ENCODE measurements around the gene STH. TPM values are rescaled to one million over a fixed set of nuclear protein-coding genes. Genes with fewer than 3 reads are reported as not detected.
"Not testable (repeated sequence)": the region's sequence is repeated elsewhere in the genome, so short reads cannot be mapped to it uniquely, and the experiment has no call there.

STH gene
- total RNA-seq, 2 experiments from 2014 or later: not detected

DNA sequence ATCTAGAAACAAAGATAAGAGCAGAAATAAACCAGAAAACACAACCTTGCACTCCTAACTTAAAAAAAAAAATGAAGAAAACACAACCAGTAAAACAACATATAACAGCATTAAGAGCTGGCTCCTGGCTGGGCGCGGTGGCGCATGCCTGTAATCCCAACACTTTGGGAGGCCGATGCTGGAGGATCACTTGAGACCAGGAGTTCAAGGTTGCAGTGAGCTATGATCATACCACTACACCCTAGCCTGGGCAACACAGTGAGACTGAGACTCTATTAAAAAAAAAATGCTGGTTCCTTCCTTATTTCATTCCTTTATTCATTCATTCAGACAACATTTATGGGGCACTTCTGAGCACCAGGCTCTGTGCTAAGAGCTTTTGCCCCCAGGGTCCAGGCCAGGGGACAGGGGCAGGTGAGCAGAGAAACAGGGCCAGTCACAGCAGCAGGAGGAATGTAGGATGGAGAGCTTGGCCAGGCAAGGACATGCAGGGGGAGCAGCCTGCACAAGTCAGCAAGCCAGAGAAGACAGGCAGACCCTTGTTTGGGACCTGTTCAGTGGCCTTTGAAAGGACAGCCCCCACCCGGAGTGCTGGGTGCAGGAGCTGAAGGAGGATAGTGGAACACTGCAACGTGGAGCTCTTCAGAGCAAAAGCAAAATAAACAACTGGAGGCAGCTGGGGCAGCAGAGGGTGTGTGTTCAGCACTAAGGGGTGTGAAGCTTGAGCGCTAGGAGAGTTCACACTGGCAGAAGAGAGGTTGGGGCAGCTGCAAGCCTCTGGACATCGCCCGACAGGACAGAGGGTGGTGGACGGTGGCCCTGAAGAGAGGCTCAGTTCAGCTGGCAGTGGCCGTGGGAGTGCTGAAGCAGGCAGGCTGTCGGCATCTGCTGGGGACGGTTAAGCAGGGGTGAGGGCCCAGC is 2.6 kb downstream of the STH start:
- Mint-ChIP-seq H3K9me3 (no peaks in the 10 kb centered on the region), H3K4me3 (no peak overlapping the region), H3K27me3 (no peaks in the 10 kb centered on the region), H3K4me1 (no peaks in the 10 kb centered on the region), H3K36me3 (no peaks in the 10 kb centered on the region), H3K27ac (no peak overlapping the region)
- DNase-seq: no peak

DNA sequence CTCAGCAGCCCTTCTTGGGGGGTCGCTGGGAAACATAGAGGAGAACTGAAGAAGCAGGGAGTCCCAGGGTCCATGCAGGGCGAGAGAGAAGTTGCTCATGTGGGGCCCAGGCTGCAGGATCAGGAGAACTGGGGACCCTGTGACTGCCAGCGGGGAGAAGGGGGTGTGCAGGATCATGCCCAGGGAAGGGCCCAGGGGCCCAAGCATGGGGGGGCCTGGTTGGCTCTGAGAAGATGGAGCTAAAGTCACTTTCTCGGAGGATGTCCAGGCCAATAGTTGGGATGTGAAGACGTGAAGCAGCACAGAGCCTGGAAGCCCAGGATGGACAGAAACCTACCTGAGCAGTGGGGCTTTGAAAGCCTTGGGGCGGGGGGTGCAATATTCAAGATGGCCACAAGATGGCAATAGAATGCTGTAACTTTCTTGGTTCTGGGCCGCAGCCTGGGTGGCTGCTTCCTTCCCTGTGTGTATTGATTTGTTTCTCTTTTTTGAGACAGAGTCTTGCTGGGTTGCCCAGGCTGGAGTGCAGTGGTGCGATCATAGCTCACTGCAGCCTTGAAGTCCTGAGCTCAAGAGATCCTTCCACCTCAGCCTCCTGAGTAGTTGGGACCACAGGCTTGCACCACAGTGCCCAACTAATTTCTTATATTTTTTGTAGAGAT is 3.4 kb downstream of the STH start:
- H3K9me3 Mint-ChIP-seq: no peaks in the 10 kb centered on the region
- H3K36me3 Mint-ChIP-seq: no peaks in the 10 kb centered on the region
- H3K4me1 Mint-ChIP-seq: no peaks in the 10 kb centered on the region
- H3K4me3 Mint-ChIP-seq: no peak overlapping the region
- no peaks in the 10 kb centered on the region for H3K27me3 Mint-ChIP-seq
- no peak overlapping the region for H3K27ac Mint-ChIP-seq
- DNase-seq: peak; percentile 65

DNA sequence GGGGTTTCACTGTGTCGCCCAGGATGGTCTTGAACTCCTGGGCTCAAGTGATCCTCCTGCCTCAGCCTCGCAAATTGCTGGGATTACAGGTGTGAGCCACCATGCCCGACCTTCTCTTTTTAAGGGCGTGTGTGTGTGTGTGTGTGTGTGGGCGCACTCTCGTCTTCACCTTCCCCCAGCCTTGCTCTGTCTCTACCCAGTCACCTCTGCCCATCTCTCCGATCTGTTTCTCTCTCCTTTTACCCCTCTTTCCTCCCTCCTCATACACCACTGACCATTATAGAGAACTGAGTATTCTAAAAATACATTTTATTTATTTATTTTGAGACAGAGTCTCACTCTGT is 3.9 kb downstream of the STH start:
- Mint-ChIP-seq H3K4me3 (no peak overlapping the region), H3K36me3 (no peaks in the 10 kb centered on the region), H3K9me3 (no peaks in the 10 kb centered on the region), H3K4me1 (no peaks in the 10 kb centered on the region), H3K27me3 (no peaks in the 10 kb centered on the region), H3K27ac (no peak overlapping the region)
- no peak for DNase-seq

DNA sequence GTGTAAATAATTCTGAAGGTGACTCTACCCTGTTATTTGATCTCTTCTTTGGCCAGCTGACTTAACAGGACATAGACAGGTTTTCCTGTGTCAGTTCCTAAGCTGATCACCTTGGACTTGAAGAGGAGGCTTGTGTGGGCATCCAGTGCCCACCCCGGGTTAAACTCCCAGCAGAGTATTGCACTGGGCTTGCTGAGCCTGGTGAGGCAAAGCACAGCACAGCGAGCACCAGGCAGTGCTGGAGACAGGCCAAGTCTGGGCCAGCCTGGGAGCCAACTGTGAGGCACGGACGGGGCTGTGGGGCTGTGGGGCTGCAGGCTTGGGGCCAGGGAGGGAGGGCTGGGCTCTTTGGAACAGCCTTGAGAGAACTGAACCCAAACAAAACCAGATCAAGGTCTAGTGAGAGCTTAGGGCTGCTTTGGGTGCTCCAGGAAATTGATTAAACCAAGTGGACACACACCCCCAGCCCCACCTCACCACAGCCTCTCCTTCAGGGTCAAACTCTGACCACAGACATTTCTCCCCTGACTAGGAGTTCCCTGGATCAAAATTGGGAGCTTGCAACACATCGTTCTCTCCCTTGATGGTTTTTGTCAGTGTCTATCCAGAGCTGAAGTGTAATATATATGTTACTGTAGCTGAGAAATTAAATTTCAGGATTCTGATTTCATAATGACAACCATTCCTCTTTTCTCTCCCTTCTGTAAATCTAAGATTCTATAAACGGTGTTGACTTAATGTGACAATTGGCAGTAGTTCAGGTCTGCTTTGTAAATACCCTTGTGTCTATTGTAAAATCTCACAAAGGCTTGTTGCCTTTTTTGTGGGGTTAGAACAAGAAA is 5.1 kb downstream of the STH start:
- no peak for DNase-seq
- no peaks in the 10 kb centered on the region for H3K27me3 Mint-ChIP-seq
- no peak overlapping the region for H3K27ac Mint-ChIP-seq
- no peaks in the 10 kb centered on the region for H3K4me1 Mint-ChIP-seq
- no peaks in the 10 kb centered on the region for H3K36me3 Mint-ChIP-seq
- H3K4me3 Mint-ChIP-seq: no peak overlapping the region
- no peaks in the 10 kb centered on the region for H3K9me3 Mint-ChIP-seq

DNA sequence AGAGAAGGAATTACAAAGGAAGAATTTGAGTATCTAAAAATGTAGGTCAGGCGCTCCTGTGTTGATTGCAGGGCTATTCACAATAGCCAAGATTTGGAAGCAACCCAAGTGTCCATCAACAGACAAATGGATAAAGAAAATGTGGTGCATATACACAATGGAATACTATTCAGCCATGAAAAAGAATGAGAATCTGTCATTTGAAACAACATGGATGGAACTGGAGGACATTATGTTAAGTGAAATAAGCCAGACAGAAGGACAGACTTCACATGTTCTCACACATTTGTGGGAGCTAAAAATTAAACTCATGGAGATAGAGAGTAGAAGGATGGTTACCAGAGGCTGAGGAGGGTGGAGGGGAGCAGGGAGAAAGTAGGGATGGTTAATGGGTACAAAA is 7.0 kb downstream of the STH start:
- not testable (repeated sequence) for H3K27ac Mint-ChIP-seq, H3K4me3 Mint-ChIP-seq, DNase-seq, H3K36me3 Mint-ChIP-seq, H3K4me1 Mint-ChIP-seq, H3K9me3 Mint-ChIP-seq, H3K27me3 Mint-ChIP-seq

DNA sequence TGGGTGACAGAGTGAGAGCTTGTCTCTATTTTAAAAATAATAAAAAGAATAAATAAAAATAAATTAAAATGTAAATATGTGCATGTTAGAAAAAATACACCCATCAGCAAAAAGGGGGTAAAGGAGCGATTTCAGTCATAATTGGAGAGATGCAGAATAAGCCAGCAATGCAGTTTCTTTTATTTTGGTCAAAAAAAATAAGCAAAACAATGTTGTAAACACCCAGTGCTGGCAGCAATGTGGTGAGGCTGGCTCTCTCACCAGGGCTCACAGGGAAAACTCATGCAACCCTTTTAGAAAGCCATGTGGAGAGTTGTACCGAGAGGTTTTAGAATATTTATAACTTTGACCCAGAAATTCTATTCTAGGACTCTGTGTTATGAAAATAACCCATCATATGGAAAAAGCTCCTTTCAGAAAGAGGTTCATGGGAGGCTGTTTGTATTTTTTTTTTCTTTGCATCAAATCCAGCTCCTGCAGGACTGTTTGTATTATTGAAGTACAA is 8.5 kb downstream of the STH start:
- no peaks in the 10 kb centered on the region for H3K4me1 Mint-ChIP-seq
- no peak overlapping the region for H3K4me3 Mint-ChIP-seq
- DNase-seq: no peak
- no peaks in the 10 kb centered on the region for H3K9me3 Mint-ChIP-seq
- H3K36me3 Mint-ChIP-seq: no peaks in the 10 kb centered on the region
- no peak overlapping the region for H3K27ac Mint-ChIP-seq
- no peaks in the 10 kb centered on the region for H3K27me3 Mint-ChIP-seq

DNA sequence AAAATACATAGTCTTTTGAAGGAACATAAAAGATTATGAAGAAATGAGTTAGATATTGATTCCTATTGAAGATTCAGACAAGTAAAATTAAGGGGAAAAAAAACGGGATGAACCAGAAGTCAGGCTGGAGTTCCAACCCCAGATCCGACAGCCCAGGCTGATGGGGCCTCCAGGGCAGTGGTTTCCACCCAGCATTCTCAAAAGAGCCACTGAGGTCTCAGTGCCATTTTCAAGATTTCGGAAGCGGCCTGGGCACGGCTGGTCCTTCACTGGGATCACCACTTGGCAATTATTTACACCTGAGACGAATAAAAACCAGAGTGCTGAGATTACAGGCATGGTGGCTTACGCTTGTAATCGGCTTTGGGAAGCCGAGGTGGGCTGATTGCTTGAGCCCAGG is 9.5 kb downstream of the STH start:
- no peak for DNase-seq
- no peak overlapping the region for H3K4me3 Mint-ChIP-seq
- H3K9me3 Mint-ChIP-seq: no peaks in the 10 kb centered on the region
- H3K36me3 Mint-ChIP-seq: no peaks in the 10 kb centered on the region
- no peaks in the 10 kb centered on the region for H3K4me1 Mint-ChIP-seq
- H3K27ac Mint-ChIP-seq: no peak overlapping the region
- no peaks in the 10 kb centered on the region for H3K27me3 Mint-ChIP-seq

DNA sequence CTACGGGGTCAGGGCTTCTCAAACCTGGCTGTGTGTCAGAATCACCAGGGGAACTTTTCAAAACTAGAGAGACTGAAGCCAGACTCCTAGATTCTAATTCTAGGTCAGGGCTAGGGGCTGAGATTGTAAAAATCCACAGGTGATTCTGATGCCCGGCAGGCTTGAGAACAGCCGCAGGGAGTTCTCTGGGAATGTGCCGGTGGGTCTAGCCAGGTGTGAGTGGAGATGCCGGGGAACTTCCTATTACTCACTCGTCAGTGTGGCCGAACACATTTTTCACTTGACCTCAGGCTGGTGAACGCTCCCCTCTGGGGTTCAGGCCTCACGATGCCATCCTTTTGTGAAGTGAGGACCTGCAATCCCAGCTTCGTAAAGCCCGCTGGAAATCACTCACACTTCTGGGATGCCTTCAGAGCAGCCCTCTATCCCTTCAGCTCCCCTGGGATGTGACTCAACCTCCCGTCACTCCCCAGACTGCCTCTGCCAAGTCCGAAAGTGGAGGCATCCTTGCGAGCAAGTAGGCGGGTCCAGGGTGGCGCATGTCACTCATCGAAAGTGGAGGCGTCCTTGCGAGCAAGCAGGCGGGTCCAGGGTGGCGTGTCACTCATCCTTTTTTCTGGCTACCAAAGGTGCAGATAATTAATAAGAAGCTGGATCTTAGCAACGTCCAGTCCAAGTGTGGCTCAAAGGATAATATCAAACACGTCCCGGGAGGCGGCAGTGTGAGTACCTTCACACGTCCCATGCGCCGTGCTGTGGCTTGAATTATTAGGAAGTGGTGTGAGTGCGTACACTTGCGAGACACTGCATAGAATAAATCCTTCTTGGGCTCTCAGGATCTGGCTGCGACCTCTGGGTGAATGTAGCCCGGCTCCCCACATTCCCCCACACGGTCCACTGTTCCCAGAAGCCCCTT is 10.9 kb downstream of the STH start:
- no peak for DNase-seq
- no peak overlapping the region for H3K27ac Mint-ChIP-seq
- H3K4me1 Mint-ChIP-seq: no peaks in the 10 kb centered on the region
- H3K4me3 Mint-ChIP-seq: no peak overlapping the region
- H3K36me3 Mint-ChIP-seq: no peaks in the 10 kb centered on the region
- no peaks in the 10 kb centered on the region for H3K9me3 Mint-ChIP-seq
- no peaks in the 10 kb centered on the region for H3K27me3 Mint-ChIP-seq

DNA sequence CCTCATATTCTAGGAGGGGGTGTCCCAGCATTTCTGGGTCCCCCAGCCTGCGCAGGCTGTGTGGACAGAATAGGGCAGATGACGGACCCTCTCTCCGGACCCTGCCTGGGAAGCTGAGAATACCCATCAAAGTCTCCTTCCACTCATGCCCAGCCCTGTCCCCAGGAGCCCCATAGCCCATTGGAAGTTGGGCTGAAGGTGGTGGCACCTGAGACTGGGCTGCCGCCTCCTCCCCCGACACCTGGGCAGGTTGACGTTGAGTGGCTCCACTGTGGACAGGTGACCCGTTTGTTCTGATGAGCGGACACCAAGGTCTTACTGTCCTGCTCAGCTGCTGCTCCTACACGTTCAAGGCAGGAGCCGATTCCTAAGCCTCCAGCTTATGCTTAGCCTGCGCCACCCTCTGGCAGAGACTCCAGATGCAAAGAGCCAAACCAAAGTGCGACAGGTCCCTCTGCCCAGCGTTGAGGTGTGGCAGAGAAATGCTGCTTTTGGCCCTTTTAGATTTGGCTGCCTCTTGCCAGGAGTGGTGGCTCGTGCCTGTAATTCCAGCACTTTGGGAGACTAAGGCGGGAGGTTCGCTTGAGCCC is 11.6 kb downstream of the STH start:
- Mint-ChIP-seq H3K27me3 (no peaks in the 10 kb centered on the region), H3K4me1 (no peaks in the 10 kb centered on the region), H3K36me3 (no peaks in the 10 kb centered on the region), H3K27ac (no peak overlapping the region), H3K4me3 (no peak overlapping the region), H3K9me3 (no peaks in the 10 kb centered on the region)
- no peak for DNase-seq

DNA sequence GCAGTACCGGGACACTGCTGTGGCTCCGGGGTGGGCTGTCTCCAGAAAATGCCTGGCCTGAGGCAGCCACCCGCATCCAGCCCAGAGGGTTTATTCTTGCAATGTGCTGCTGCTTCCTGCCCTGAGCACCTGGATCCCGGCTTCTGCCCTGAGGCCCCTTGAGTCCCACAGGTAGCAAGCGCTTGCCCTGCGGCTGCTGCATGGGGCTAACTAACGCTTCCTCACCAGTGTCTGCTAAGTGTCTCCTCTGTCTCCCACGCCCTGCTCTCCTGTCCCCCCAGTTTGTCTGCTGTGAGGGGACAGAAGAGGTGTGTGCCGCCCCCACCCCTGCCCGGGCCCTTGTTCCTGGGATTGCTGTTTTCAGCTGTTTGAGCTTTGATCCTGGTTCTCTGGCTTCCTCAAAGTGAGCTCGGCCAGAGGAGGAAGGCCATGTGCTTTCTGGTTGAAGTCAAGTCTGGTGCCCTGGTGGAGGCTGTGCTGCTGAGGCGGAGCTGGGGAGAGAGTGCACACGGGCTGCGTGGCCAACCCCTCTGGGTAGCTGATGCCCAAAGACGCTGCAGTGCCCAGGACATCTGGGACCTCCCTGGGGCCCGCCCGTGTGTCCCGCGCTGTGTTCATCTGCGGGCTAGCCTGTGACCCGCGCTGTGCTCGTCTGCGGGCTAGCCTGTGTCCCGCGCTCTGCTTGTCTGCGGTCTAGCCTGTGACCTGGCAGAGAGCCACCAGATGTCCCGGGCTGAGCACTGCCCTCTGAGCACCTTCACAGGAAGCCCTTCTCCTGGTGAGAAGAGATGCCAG is 12.9 kb downstream of the STH start:
- H3K9me3 Mint-ChIP-seq: no peaks in the 10 kb centered on the region
- H3K36me3 Mint-ChIP-seq: no peaks in the 10 kb centered on the region
- H3K27ac Mint-ChIP-seq: no peak overlapping the region
- no peaks in the 10 kb centered on the region for H3K4me1 Mint-ChIP-seq
- no peak for DNase-seq
- no peaks in the 10 kb centered on the region for H3K27me3 Mint-ChIP-seq
- no peak overlapping the region for H3K4me3 Mint-ChIP-seq

DNA sequence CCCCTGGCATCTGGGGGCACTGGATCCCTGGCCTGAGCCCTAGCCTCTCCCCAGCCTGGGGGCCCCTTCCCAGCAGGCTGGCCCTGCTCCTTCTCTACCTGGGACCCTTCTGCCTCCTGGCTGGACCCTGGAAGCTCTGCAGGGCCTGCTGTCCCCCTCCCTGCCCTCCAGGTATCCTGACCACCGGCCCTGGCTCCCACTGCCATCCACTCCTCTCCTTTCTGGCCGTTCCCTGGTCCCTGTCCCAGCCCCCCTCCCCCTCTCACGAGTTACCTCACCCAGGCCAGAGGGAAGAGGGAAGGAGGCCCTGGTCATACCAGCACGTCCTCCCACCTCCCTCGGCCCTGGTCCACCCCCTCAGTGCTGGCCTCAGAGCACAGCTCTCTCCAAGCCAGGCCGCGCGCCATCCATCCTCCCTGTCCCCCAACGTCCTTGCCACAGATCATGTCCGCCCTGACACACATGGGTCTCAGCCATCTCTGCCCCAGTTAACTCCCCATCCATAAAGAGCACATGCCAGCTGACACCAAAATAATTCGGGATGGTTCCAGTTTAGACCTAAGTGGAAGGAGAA is 13.5 kb downstream of the STH start:
- DNase-seq: no peak

DNA sequence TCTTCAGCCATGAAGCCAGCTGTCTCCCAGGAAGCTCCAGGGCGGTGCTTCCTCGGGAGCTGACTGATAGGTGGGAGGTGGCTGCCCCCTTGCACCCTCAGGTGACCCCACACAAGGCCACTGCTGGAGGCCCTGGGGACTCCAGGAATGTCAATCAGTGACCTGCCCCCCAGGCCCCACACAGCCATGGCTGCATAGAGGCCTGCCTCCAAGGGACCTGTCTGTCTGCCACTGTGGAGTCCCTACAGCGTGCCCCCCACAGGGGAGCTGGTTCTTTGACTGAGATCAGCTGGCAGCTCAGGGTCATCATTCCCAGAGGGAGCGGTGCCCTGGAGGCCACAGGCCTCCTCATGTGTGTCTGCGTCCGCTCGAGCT is 14.1 kb downstream of the STH start:
- H3K4me1 Mint-ChIP-seq: no peaks in the 10 kb centered on the region
- no peak overlapping the region for H3K4me3 Mint-ChIP-seq
- H3K27ac Mint-ChIP-seq: no peak overlapping the region
- no peaks in the 10 kb centered on the region for H3K9me3 Mint-ChIP-seq
- no peaks in the 10 kb centered on the region for H3K36me3 Mint-ChIP-seq
- no peak for DNase-seq
- no peaks in the 10 kb centered on the region for H3K27me3 Mint-ChIP-seq

More for the DNA sequence above, 13.5 kb downstream of the STH start:
- Mint-ChIP-seq H3K27me3 (no peaks in the 10 kb centered on the region), H3K36me3 (no peaks in the 10 kb centered on the region), H3K4me3 (no peak overlapping the region), H3K9me3 (no peaks in the 10 kb centered on the region), H3K27ac (no peak overlapping the region), H3K4me1 (no peaks in the 10 kb centered on the region)

DNA sequence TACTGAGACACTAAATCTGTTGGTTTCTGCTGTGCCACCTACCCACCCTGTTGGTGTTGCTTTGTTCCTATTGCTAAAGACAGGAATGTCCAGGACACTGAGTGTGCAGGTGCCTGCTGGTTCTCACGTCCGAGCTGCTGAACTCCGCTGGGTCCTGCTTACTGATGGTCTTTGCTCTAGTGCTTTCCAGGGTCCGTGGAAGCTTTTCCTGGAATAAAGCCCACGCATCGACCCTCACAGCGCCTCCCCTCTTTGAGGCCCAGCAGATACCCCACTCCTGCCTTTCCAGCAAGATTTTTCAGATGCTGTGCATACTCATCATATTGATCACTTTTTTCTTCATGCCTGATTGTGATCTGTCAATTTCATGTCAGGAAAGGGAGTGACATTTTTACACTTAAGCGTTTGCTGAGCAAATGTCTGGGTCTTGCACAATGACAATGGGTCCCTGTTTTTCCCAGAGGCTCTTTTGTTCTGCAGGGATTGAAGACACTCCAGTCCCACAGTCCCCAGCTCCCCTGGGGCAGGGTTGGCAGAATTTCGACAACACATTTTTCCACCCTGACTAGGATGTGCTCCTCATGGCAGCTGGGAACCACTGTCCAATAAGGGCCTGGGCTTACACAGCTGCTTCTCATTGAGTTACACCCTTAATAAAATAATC is 14.6 kb downstream of the STH start:
- Mint-ChIP-seq H3K36me3 (peaks cover 4% of the 10 kb centered on the region), H3K27ac (no peak overlapping the region), H3K4me1 (peaks cover 2% of the 10 kb centered on the region), H3K9me3 (no peaks in the 10 kb centered on the region), H3K27me3 (no peaks in the 10 kb centered on the region), H3K4me3 (no peak overlapping the region)
- DNase-seq: no peak
